ENCODE measurements around the gene ART5. TPM values are rescaled to one million over a fixed set of nuclear protein-coding genes. Genes with fewer than 3 reads are reported as not detected.
A peak's percentile ranks its signal among the peaks of the same experiment; 100 is the strongest.

Gene ART5
- total RNA-seq, 2 donors from 2014 or later = not detected

GRCh38 chr11:3642071-3642951 is 519 bp upstream of the ART5 start:
- peak; percentile 21 for DNase-seq (ENCODE audit: low spot score)
- ATAC-seq (ENCODE audit: insufficient number of reproducible peaks, low FRiP score, low read depth) = no peak
- H3K27ac ChIP-seq = no peak overlapping the region

GRCh38 chr11:3641191-3641590 is 601 bp downstream of the ART5 start:
- no peak overlapping the region for H3K4me3 ChIP-seq
- H3K4me1 ChIP-seq (ENCODE audit: control insufficient read depth in 1 of 2, low read depth in 2 of 2) = peaks cover 8 to 22% of the 10 kb centered on the region in 2 donors
- ATAC-seq (ENCODE audit: insufficient number of reproducible peaks, low FRiP score, low read depth) = no peak
- no peaks in the 10 kb centered on the region for H3K9me3 ChIP-seq
- no peak overlapping the region for H3K27ac ChIP-seq
- no peak for TF ChIP-seq CTCF (IDR thresholded peaks at IDR 0.05)
- H3K36me3 ChIP-seq = no peaks in the 10 kb centered on the region
- H3K27me3 ChIP-seq (replicated peaks; ENCODE audit: insufficient read depth) = no peaks in the 10 kb centered on the region
- DNase-seq (ENCODE audit: low spot score) = no peak

More at GRCh38 chr11:3642071-3642951, 519 bp upstream of the ART5 start:
- peak overlapping the region; percentile 79 for H3K4me3 ChIP-seq
- H3K27me3 ChIP-seq (replicated peaks; ENCODE audit: insufficient read depth) = no peaks in the 10 kb centered on the region
- H3K36me3 ChIP-seq = no peaks in the 10 kb centered on the region
- H3K9me3 ChIP-seq = no peaks in the 10 kb centered on the region
- no peak for TF ChIP-seq CTCF (IDR thresholded peaks at IDR 0.05)
- H3K4me1 ChIP-seq (ENCODE audit: control insufficient read depth in 1 of 2, low read depth in 2 of 2) = peaks cover 8 to 22% of the 10 kb centered on the region in 2 donors

GRCh38 chr11:3639841-3640240 is 2.0 kb downstream of the ART5 start:
- Histone ChIP-seq H3K4me1 (ENCODE audit: control insufficient read depth in 1 of 2, low read depth in 2 of 2) (peaks cover 8 to 22% of the 10 kb centered on the region in 2 donors), H3K36me3 (no peaks in the 10 kb centered on the region), H3K4me3 (no peak overlapping the region), H3K27me3 (replicated peaks; ENCODE audit: insufficient read depth) (no peaks in the 10 kb centered on the region), H3K9me3 (no peaks in the 10 kb centered on the region), H3K27ac (no peak overlapping the region)
- TF ChIP-seq CTCF (IDR thresholded peaks at IDR 0.05) = no peak
- DNase-seq (ENCODE audit: low spot score) = no peak
- ATAC-seq (ENCODE audit: insufficient number of reproducible peaks, low FRiP score, low read depth) = no peak

- Histone ChIP-seq H3K9me3 (no peaks in the 10 kb centered on the region), H3K4me1 (ENCODE audit: control insufficient read depth in 1 of 2, low read depth in 2 of 2) (peaks cover 8 to 21% of the 10 kb centered on the region in 2 donors), H3K27ac (no peak overlapping the region), H3K4me3 (no peak overlapping the region), H3K27me3 (replicated peaks; ENCODE audit: insufficient read depth) (no peaks in the 10 kb centered on the region), H3K36me3 (no peaks in the 10 kb centered on the region)
- no peak for ATAC-seq (ENCODE audit: insufficient number of reproducible peaks, low FRiP score, low read depth)
- no peak for TF ChIP-seq CTCF (IDR thresholded peaks at IDR 0.05)
- DNase-seq (ENCODE audit: low spot score) = no peak
Observed at GRCh38 chr11:3638513-3638912, 3.3 kb downstream of the ART5 start.

GRCh38 chr11:3637201-3637600 is 4.6 kb downstream of the ART5 start:
- Histone ChIP-seq H3K36me3 (no peaks in the 10 kb centered on the region), H3K9me3 (no peaks in the 10 kb centered on the region), H3K27me3 (replicated peaks; ENCODE audit: insufficient read depth) (no peaks in the 10 kb centered on the region), H3K4me3 (no peak overlapping the region), H3K27ac (no peak overlapping the region), H3K4me1 (ENCODE audit: control insufficient read depth in 1 of 2, low read depth in 2 of 2) (peaks cover under 1 to 8% of the 10 kb centered on the region in 2 donors)
- DNase-seq (ENCODE audit: low spot score) = no peak
- ATAC-seq (ENCODE audit: insufficient number of reproducible peaks, low FRiP score, low read depth) = no peak
- TF ChIP-seq CTCF (IDR thresholded peaks at IDR 0.05) = no peak

Measured in thoracic aorta (tissue), 2 donors.